RPMI8226 (cell line): ENCODE results near the gene EPHB1.

Source experiments
- DNase-seq: peaks from one replicate; pipeline ENCODE4 v3.0.0-alpha.2; 2015

EPHB1 gene

GRCh38 chr3:135142530-135142929, 347.5 kb downstream of the EPHB1 start:
- no peak for DNase-seq

GRCh38 chr3:135143474-135143873, 348.4 kb downstream of the EPHB1 start:
- no peak for DNase-seq

DNA sequence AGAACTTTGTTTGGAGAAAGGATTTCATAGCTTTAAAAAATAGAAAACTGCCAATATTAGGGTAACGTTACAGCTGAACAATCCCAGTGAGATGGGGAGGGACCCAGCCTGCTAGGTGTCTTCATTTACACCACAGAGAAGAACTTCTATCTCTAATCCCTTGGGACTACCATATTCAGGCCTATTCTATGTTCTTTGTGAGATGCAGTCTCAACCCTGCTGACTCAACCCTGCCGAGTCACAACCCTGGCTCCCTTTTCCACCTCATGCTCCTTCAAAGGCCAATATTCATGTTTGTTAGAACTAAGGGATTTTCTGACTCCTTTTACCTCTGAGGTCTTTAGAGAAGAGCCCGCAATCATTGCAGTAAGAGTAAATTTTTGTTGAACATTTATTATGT, 350.5 kb downstream of the EPHB1 start:
- DNase-seq, result no peak

GRCh38 chr3:135147657-135148056, 352.6 kb downstream of the EPHB1 start:
- no peak for DNase-seq

DNA sequence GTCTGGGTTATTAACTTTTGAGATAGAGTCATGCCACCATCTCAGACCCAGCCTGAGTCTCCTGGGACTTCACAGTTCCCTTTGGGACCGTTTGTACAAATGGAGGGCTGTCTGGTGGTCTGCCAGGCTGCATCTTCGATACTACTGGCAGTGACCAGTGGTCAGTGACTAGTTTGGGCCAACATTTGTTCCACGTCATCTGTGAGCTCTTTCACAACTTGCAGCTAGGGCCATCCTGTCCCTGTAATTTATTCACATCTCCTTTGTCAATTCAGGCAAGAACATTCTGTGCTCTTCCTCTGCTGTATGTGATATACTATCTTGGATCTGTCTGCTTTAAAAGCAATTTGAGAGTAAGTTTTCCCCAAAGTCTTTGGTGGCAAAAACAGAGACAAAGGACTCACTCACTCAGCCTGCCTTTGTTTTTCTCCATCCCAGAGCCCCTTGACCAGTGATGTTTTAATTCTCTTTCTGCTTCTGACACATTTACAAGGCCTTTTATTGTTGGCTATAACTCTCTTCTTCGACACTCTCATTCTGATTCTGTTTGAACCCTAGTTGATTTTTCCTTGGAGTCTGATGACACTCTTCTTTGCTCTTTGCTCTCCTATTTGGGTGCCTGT, 353.4 kb downstream of the EPHB1 start:
- DNase-seq, result no peak

DNA sequence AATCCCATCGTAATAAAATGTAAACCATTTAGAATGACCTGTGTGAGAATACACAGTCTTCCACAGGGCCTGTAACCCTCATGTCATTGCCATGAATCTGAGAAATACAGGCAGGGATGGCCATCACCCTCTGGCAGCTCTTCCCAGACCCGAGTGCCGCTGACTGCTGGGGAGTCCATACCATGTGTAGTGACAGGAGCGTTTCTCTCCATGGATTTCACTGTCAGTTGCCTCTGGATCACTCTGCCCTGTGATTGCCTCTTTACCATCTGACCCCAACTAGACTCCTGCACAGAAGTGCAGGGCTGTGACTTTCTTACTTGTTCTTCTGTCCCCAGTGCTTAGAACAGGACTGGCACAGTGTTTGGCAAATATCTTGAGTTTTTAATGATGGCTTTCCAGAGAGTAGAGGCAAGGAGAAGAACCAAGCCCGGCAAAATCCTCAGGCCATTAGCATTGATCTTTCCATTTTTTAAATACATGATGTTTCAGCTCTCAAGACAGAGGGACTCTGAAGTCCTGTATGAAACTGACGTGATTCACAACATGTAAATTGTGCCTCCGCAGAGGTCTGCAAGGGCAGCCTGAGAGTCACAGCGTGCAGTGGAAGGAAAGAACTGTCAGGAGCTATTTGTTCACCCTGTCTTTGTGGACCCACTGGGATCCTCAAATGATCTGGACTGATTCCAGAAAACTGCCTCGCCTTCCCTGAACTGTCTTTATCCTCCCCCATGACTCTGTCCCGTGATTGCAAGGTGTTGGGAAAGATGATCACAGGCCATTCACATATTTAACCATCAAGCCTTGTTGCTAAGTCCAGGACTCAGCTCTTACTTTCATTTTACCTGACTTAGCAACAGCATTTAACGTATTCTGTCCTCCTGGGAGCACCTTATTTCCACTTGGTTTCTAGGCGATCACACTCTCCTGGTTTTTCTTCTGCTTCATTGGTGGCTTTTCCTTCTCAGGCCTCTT, 354.9 kb downstream of the EPHB1 start:
- no peak for DNase-seq

GRCh38 chr3:135154186-135154585, 359.1 kb downstream of the EPHB1 start:
- DNase-seq, result no peak

DNA sequence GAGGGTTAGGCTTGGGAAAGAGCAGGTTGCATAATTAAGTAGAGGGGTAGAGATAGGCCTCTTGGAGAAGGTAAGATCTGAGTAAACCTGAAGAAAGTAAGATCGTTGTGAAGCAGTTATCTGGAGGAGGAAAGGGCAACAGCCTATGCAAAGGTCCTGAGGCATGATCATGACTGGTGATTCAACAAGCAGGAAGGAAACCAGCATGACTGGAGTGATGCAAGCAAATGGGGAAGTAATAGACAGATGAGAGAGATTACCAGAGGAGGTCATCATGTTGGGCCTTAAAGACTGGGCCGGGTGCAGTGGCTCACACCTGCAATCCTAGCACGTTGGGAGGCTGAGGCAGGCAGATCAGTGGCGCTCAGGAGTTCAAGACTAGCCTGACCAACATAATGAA, 360.2 kb downstream of the EPHB1 start:
- DNase-seq, result no peak

DNA sequence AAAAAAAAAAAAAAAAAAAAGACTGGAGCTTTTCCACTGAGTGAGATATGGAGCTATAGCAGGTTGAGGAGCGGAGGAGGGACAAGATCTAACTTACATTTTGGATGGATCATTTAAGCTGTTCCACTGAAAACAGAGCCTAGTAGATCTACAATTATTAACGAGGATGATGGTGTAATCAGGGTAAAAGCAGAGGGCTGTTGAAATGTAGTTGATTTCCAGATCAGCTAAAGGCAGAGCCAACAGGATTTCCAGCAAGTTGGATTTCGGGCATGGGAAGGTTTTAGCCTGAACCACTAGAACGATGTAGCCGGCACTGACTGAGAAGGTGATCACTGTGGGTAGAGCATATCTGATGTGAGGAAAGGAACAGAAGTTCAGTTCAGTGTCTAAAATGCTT, 360.7 kb downstream of the EPHB1 start:
- no peak for DNase-seq

GRCh38 chr3:135157045-135157740, 362.1 kb downstream of the EPHB1 start:
- DNase-seq, result no peak

GRCh38 chr3:135158520-135158919, 363.5 kb downstream of the EPHB1 start:
- DNase-seq, result no peak

DNA sequence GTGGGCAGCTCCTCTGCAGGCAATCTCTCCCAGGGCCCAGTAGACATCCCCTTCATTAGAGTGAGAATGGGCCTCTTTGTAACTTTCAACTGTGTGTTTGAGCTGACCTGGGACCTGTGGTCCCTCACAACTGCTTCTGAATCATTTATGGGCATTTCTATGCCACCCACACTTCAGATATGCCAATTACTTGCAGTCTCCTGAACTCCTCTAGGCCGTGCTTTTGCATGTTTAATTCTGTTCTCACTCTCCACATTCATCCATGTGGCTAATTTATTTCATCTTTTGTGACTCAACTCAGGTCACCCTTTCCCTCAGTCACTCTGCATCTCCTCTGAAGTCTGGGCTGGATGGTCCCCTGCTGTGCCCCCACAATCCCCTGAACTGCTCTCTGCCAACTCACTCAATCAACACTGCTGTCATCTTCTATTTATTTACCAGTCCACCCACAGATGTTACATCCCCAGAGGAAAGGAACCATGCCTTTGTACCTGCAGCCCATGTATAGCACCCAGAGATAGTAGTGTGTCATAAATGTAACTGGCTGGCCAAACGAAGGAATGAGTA, 364.7 kb downstream of the EPHB1 start:
- no peak for DNase-seq

DNA sequence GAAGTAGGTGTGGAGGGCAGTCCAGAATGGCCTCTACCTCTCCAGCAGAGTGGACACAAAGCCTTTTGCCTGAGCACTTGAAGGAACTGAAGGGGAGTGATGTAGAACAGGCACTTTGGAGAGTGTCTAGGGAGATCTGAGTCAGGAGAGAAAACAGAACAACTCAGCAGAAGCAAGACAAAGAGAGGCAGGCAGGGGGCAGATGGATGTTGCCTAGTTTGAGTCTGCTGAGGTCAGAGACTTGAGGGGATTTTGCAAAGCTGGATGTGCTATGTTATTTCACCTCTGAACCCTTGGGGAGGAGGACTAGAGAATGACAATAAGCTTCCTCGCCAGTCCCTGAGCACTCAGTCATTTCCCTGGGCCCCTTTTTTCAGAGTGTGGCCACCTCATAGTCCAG, 366.4 kb downstream of the EPHB1 start:
- no peak for DNase-seq

DNA sequence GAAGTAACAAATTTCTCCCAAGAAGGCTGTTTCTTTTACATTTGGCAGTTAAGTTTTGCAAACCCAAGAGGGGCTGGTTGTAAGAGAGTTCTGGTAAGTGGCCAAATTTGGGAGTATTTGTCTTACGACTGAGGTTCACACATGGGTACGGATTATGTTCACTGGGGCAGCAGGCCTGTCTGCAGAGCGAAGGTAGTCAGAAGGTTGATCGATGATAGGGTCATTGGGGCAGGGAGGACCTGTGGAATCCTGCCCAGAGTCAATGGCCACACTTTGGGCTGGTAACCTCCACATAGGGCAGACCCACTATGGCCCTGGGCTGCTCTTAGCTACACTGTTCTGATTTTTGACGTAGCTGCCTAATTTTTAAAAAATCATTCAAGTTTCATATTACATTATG, 368.6 kb downstream of the EPHB1 start:
- no peak for DNase-seq

DNA sequence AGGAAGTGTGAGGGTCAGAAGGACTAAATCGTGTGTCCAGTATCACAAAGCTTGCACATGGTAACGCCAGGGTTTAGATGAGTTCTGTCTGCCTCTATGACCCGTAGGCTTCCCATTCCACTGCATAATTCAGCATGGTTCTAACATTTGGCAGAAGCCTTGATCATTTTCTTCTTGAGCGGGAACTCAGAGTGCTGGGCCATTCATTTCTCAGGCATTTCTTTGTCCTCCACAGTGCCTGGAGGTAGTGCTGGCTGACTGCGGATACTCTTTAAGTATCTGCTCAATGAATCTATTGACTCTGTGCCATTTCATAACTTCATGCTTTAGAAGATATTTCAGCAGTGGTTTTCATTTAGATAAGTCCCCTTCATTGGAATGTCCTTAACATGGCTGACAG, 370.2 kb downstream of the EPHB1 start:
- no peak for DNase-seq

DNA sequence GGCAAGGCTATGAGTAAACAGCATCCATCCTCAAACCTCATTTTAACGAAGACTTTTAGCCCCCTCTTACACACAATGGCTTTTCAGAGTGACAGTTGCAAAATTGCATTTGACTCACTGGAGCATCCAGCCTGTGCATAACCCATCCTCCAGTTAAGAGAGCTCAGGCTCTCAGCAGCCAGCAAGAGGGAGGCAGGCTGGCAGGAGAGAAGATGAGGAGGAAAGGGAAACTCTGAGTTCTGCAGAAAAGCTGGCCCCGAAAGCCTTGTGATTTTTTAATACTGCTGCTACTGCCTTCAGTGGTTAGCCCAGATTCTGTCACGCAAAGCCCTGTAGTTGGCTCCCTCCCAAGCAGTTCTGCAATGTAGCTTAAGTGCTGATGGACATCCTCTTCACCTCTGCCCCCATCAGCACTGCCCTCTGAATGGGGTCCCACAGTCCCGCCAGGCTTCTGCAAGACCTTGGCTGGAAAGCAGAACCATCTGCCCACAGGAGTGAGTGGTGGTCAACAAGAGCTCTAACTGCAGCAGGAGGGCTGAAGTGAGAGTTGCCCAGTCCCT, 371.3 kb downstream of the EPHB1 start:
- no peak for DNase-seq

DNA sequence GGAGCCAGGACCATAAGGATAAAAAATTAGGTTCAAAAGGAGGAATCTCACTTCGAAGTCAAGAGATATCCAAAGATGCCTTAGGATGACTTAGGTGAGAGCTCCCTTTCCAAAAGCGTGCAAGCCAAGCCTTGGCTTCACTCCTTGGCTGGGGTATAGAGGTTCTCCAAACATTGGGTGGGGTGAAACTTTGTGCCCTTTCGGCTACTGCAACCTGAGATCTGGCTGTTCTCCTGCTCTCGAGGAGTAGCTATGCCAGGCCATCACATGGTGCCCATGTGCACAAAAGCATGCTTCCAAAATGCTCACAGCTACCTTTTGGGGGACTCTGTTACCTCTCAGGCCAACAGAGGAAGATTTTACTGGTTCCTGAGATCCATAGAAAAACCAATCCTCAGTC, 373.8 kb downstream of the EPHB1 start:
- DNase-seq, result no peak

- DNase-seq, result no peak
Measured at GRCh38 chr3:135169651-135170050, 374.6 kb downstream of the EPHB1 start.

- no peak for DNase-seq
Measured at GRCh38 chr3:135170732-135171131, 375.7 kb downstream of the EPHB1 start.

- no peak for DNase-seq
Measured at GRCh38 chr3:135172191-135172869, 377.3 kb downstream of the EPHB1 start.

GRCh38 chr3:135175728-135176277, 380.7 kb downstream of the EPHB1 start:
- no peak for DNase-seq

DNA sequence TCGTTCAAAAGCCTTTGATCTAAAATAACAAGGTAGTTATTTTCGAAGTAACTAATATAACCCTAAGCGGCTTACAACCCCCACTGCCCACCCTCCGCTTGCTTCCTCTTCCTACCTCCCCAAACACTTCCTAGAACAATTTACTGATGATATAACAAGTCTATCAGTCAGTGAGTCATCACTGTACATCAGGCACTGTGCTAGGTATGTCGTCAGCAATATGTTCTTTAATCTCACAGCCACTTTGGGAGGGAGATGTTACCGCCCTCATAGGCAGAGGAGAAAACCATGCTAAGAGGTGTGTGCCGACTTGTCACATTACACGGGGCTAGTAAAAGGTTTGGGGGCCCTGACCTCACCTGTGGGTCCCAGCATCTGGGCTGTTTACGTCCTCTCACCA, 381.8 kb downstream of the EPHB1 start:
- no peak for DNase-seq
